GM12878 (cell line): ENCODE results near the gene DEFB124. TPM values are rescaled to one million over a fixed set of nuclear protein-coding genes. Genes with fewer than 3 reads are reported as not detected.

ENCODE experiments used
- ATAC-seq: fragments of 200-7000 bp; cut with Tn5 transposase; 3 replicates; pipeline ENCODE4 v1.9.1; 2020; ENCODE audit warnings: mild to moderate bottlenecking, moderate library complexity
- BruUV-seq: library from RNA; stranded (reverse); fragments of 400-500 nt; replicated peaks from 2 replicates; lab custom pipeline; 2021; lab: Mats Ljungman, UMichigan
- CTCF ChIA-PET: fragments of 300-600 bp; sonication (Branson Sonifier 250); formaldehyde crosslinking; extraction: SDS; loops from one replicate; lab custom pipeline; 2021; ENCODE audit warnings: inconsistent platforms; lab: Yijun Ruan, JAX
- POLR2A ChIA-PET: fragments of 350-600 bp; formaldehyde crosslinking; extraction: SDS; loops from one replicate; lab custom pipeline; 2021; ENCODE audit warnings: inconsistent platforms; lab: Charles Lee
- RAD21 ChIA-PET: fragments of 300-600 bp; sonication (Branson Sonifier 250); formaldehyde crosslinking; loops from one replicate; lab custom pipeline; 2023; ENCODE audit warnings: antibody characterized with exemption; ENCODE audit not compliant: unreplicated experiment; lab: Charles Lee
- SMC1A ChIA-PET: fragments of 300-600 bp; sonication (Branson Sonifier 250); formaldehyde crosslinking; loops from one replicate; lab custom pipeline; 2023; ENCODE audit not compliant: unreplicated experiment, uncharacterized antibody; lab: Charles Lee
- DNase-seq: peaks from one replicate; pipeline ENCODE4 v3.0.0-alpha.2; 2011; ENCODE audit warnings: low read depth, low spot score
- FAIRE-seq: peaks from 3 replicates; lab custom pipeline; 2011; peaks lifted over from hg19 to GRCh38; lab: Jason Lieb, UNC
- H2AFZ ChIP-seq: 2 replicates; pipeline ENCODE4 v1.6.0; 2011; ENCODE audit warnings: low read depth, low read length, control low read depth; ENCODE audit not compliant: control insufficient read depth
- H3K27ac ChIP-seq: 2 replicates; pipeline ENCODE4 v1.5.1; 2011; ENCODE audit warnings: control low read depth; ENCODE audit not compliant: control insufficient read depth, insufficient read depth
- H3K27me3 ChIP-seq, 2 experiments: replicated peaks in 1 of 2; 2 replicates each; pipeline versions ENCODE4 v1.6.0 to v1.6.1; 2011; ENCODE audit warnings: low read length in 1 of 2; ENCODE audit not compliant: control insufficient read depth in 2 of 2, insufficient read depth in 2 of 2
- H3K36me3 ChIP-seq, 2 experiments: 2 replicates each; pipeline ENCODE4 v1.5.1; 2011; ENCODE audit warnings: low read length in 1 of 2; ENCODE audit not compliant: control insufficient read depth in 2 of 2, insufficient read depth in 2 of 2
- H3K4me1 ChIP-seq: 2 replicates; pipeline ENCODE4 v1.6.1; 2011; ENCODE audit warnings: mild to moderate bottlenecking, low read length, moderate library complexity, mixed read lengths; ENCODE audit not compliant: control insufficient read depth, insufficient read depth
- H3K4me2 ChIP-seq: 2 replicates; pipeline ENCODE4 v1.6.0; 2011; ENCODE audit warnings: control low read depth; ENCODE audit not compliant: control insufficient read depth, insufficient read depth
- H3K4me3 ChIP-seq: fragments of 200-600 bp; sonication (generic); 2 replicates; pipeline ENCODE4 v1.5.1; 2016
- H3K79me2 ChIP-seq: 2 replicates; pipeline ENCODE4 v1.6.0; 2011; ENCODE audit warnings: low read length; ENCODE audit not compliant: control insufficient read depth, insufficient read depth
- H3K9ac ChIP-seq: 2 replicates; pipeline ENCODE4 v1.8.0; 2011; ENCODE audit warnings: low read length, control low read depth, mixed read lengths; ENCODE audit not compliant: control insufficient read depth, insufficient read depth
- H3K9me3 ChIP-seq: replicated peaks from 3 replicates; pipeline ENCODE4 v1.5.1; 2011; ENCODE audit warnings: mild to moderate bottlenecking, low read length; ENCODE audit not compliant: control insufficient read depth, insufficient read depth
- H4K20me1 ChIP-seq: 2 replicates; pipeline ENCODE4 v1.6.0; 2011; ENCODE audit not compliant: control insufficient read depth, insufficient read depth
- HCFC1 ChIP-seq: fragments of 150-350 bp; IDR thresholded peaks from 2 replicates; pipeline ENCODE4 v1.6.1; 2014; ENCODE audit warnings: low read length
- ZNF207 ChIP-seq: fragments of 450-650 bp; IDR thresholded peaks from 2 replicates; pipeline ENCODE4 v1.6.1; 2014; ENCODE audit warnings: antibody characterized with exemption, mild to moderate bottlenecking, borderline replicate concordance
- WGBS: methylation state at CpG from one replicate; pipeline ENCODE4 v1.1.6; 2016; ENCODE audit warnings: low lambda C conversion rate; ENCODE audit not compliant: insufficient replicate concordance, insufficient coverage; ENCODE audit errors: missing lambda C conversion rate; 5-methylcytosine and 5-hydroxymethylcytosine counted together
- in situ Hi-C: fragments of 300-500 bp; cut with MboI; formaldehyde crosslinking; loops from 9 replicates; pipeline ENCODE4 v1.14.3; 2018; ENCODE audit warnings: mixed read lengths
- intact Hi-C: fragments of 100-400 bp; cut with micrococcal nuclease; formaldehyde crosslinking; loops from one replicate; pipeline ENCODE4 v1.14.2; 2022; ENCODE audit not compliant: unreplicated experiment
- polyA plus RNA-seq, 11 experiments: library from polyadenylated mRNA; depleted of rRNA in 4 of 11; unstranded in 6 of 11; stranded (reverse) in 5 of 11; fragments of >200 nt; fragmentation: Nextera tagmentation in 4 of 11; fragmentation: Illumina TruSeq in 1 of 11; extraction: Ambion mirVana in 4 of 11; extraction: Trizol in 1 of 11; gene quantifications; 1 replicate in 1 of 11; 2 replicates in 10 of 11; pipeline versions ENCODE4 v1.2.1 to v1.2.3, GENCODE V29; 2011 to 2016; ENCODE audit warnings: inconsistent platforms in 2 of 11, missing spikeins in 2 of 11, low read depth in 1 of 11
- total RNA-seq, 4 experiments: library from RNA; depleted of rRNA in 3 of 4; stranded (reverse); fragments of >200 nt in 3 of 4; fragmentation: Illumina TruSeq in 1 of 4; extraction: Trizol in 1 of 4; gene quantifications; 2 replicates each; pipeline versions ENCODE4 v1.2.1 to v1.2.3, GENCODE V29; 2013 to 2021

The DEFB124 gene
- total and polyA plus RNA-seq, 10 of the 15 experiments (the other 5 are each of a cell fraction or from before 2014, with no cell fraction given) = not detected

GRCh38 chr20:31415653-31416052 lies 59.3 kb downstream of the DEFB124 start:
- no peak overlapping the region for H3K9ac ChIP-seq
- TF ChIP-seq ZNF207 = no peak
- no peak for TF ChIP-seq HCFC1
- no peaks in the 10 kb centered on the region for H3K9me3 ChIP-seq
- ChIA-PET RAD21 (no interaction called here), SMC1A (no interaction called here), CTCF (interaction anchor here (0.9 kb wide), 1 partner anchor 88 kb away, joined by 3 read pairs; no protein-coding TSS in a partner anchor), POLR2A (no interaction called here)
- H2AFZ ChIP-seq = no peak overlapping the region
- no peak overlapping the region for H3K4me2 ChIP-seq
- intact Hi-C loops (no loop called here), in situ Hi-C loops (no loop called here)
- no peaks in the 10 kb centered on the region for H3K4me1 ChIP-seq
- BruUV-seq = no TSS peak
- no peaks in the 10 kb centered on the region for H3K79me2 ChIP-seq
- H3K27me3 ChIP-seq = no peaks in the 10 kb centered on the region
- WGBS = 52% methylated on average over 2 of the region's 2 CpGs
- no peaks in the 10 kb centered on the region for H3K36me3 ChIP-seq
- H3K4me3 ChIP-seq = no peak overlapping the region
- ATAC-seq = no peak
- no peak for DNase-seq
- no peaks in the 10 kb centered on the region for H4K20me1 ChIP-seq
- FAIRE-seq = no peak
- H3K27ac ChIP-seq = no peak overlapping the region

Other genes starting within 250 kb of the DEFB124 start
Only the 7 nearest of the 11 such genes appear.
- gene DEFB118, start 106.5 kb downstream of the DEFB124 start, total RNA-seq (2014; rRNA removed) = not detected in 2 replicates
- not detected in 2 replicates for gene DEFB118, start 106.5 kb downstream of the DEFB124 start, total RNA-seq (2014; rRNA removed; fragmentation: Illumina TruSeq; extraction: Trizol)
- gene DEFB118, start 106.5 kb downstream of the DEFB124 start, total RNA-seq (2021) = not detected in 2 replicates
- not detected in 2 replicates for gene DEFB118, start 106.5 kb downstream of the DEFB124 start, polyA plus RNA-seq (2011; rRNA removed)
- not detected in 2 replicates for gene DEFB118, start 106.5 kb downstream of the DEFB124 start, polyA plus RNA-seq (2014; fragmentation: Illumina TruSeq; extraction: Trizol)
- not detected for gene DEFB118, start 106.5 kb downstream of the DEFB124 start, polyA plus RNA-seq (2014; fragmentation: Nextera tagmentation; extraction: Ambion mirVana)
- gene DEFB118, start 106.5 kb downstream of the DEFB124 start, polyA plus RNA-seq (2014; rRNA removed) = not detected in 2 replicates
- gene DEFB118, start 106.5 kb downstream of the DEFB124 start, polyA plus RNA-seq (2016; fragmentation: Nextera tagmentation; extraction: Ambion mirVana) = not detected
- gene DEFB119, start 84.5 kb downstream of the DEFB124 start, total RNA-seq (2014; rRNA removed) = not detected in 2 replicates
- not detected in 2 replicates for gene DEFB119, start 84.5 kb downstream of the DEFB124 start, total RNA-seq (2014; rRNA removed; fragmentation: Illumina TruSeq; extraction: Trizol)
- gene DEFB119, start 84.5 kb downstream of the DEFB124 start, total RNA-seq (2021) = not detected in 2 replicates
- gene DEFB119, start 84.5 kb downstream of the DEFB124 start, polyA plus RNA-seq (2011; rRNA removed) = not detected in 2 replicates
- gene DEFB119, start 84.5 kb downstream of the DEFB124 start, polyA plus RNA-seq (2014; fragmentation: Illumina TruSeq; extraction: Trizol) = not detected in 2 replicates
- not detected for gene DEFB119, start 84.5 kb downstream of the DEFB124 start, polyA plus RNA-seq (2014; fragmentation: Nextera tagmentation; extraction: Ambion mirVana)
- not detected in 2 replicates for gene DEFB119, start 84.5 kb downstream of the DEFB124 start, polyA plus RNA-seq (2014; rRNA removed)
- not detected for gene DEFB119, start 84.5 kb downstream of the DEFB124 start, polyA plus RNA-seq (2016; fragmentation: Nextera tagmentation; extraction: Ambion mirVana)
- gene DEFB121, start 68.9 kb downstream of the DEFB124 start, total RNA-seq (2014; rRNA removed) = not detected in 2 replicates
- gene DEFB121, start 68.9 kb downstream of the DEFB124 start, total RNA-seq (2014; rRNA removed; fragmentation: Illumina TruSeq; extraction: Trizol) = not detected in 2 replicates
- not detected in 2 replicates for gene DEFB121, start 68.9 kb downstream of the DEFB124 start, total RNA-seq (2021)
- gene DEFB121, start 68.9 kb downstream of the DEFB124 start, polyA plus RNA-seq (2011; rRNA removed) = not detected in 2 replicates
- not detected in 2 replicates for gene DEFB121, start 68.9 kb downstream of the DEFB124 start, polyA plus RNA-seq (2014; fragmentation: Illumina TruSeq; extraction: Trizol)
- not detected for gene DEFB121, start 68.9 kb downstream of the DEFB124 start, polyA plus RNA-seq (2014; fragmentation: Nextera tagmentation; extraction: Ambion mirVana)
- gene DEFB121, start 68.9 kb downstream of the DEFB124 start, polyA plus RNA-seq (2014; rRNA removed) = not detected in 2 replicates
- gene DEFB121, start 68.9 kb downstream of the DEFB124 start, polyA plus RNA-seq (2016; fragmentation: Nextera tagmentation; extraction: Ambion mirVana) = not detected
- gene DEFB123, start 34.5 kb downstream of the DEFB124 start, total RNA-seq (2014; rRNA removed) = not detected in 2 replicates
- not detected in 2 replicates for gene DEFB123, start 34.5 kb downstream of the DEFB124 start, total RNA-seq (2014; rRNA removed; fragmentation: Illumina TruSeq; extraction: Trizol)
- not detected in 2 replicates for gene DEFB123, start 34.5 kb downstream of the DEFB124 start, total RNA-seq (2021)
- not detected in 2 replicates for gene DEFB123, start 34.5 kb downstream of the DEFB124 start, polyA plus RNA-seq (2011; rRNA removed)
- gene DEFB123, start 34.5 kb downstream of the DEFB124 start, polyA plus RNA-seq (2014; fragmentation: Illumina TruSeq; extraction: Trizol) = not detected in 2 replicates
- not detected for gene DEFB123, start 34.5 kb downstream of the DEFB124 start, polyA plus RNA-seq (2014; fragmentation: Nextera tagmentation; extraction: Ambion mirVana)
- not detected in 2 replicates for gene DEFB123, start 34.5 kb downstream of the DEFB124 start, polyA plus RNA-seq (2014; rRNA removed)
- gene DEFB123, start 34.5 kb downstream of the DEFB124 start, polyA plus RNA-seq (2016; fragmentation: Nextera tagmentation; extraction: Ambion mirVana) = not detected
- not detected in 2 replicates for gene REM1, start 161 bp upstream of the DEFB124 start, total RNA-seq (2014; rRNA removed)
- not detected in 2 replicates for gene REM1, start 161 bp upstream of the DEFB124 start, total RNA-seq (2014; rRNA removed; fragmentation: Illumina TruSeq; extraction: Trizol)
- not detected in 2 replicates for gene REM1, start 161 bp upstream of the DEFB124 start, total RNA-seq (2021)
- not detected in 2 replicates for gene REM1, start 161 bp upstream of the DEFB124 start, polyA plus RNA-seq (2011; rRNA removed)
- not detected in 2 replicates for gene REM1, start 161 bp upstream of the DEFB124 start, polyA plus RNA-seq (2014; fragmentation: Illumina TruSeq; extraction: Trizol)
- not detected for gene REM1, start 161 bp upstream of the DEFB124 start, polyA plus RNA-seq (2014; fragmentation: Nextera tagmentation; extraction: Ambion mirVana)
- not detected in 2 replicates for gene REM1, start 161 bp upstream of the DEFB124 start, polyA plus RNA-seq (2014; rRNA removed)
- gene REM1, start 161 bp upstream of the DEFB124 start, polyA plus RNA-seq (2016; fragmentation: Nextera tagmentation; extraction: Ambion mirVana) = not detected
- gene HM13, start 39.3 kb upstream of the DEFB124 start, total RNA-seq (2014; rRNA removed) = 39.6 and 57.8 TPM in 2 replicates
- 59.2 and 62.5 TPM in 2 replicates for gene HM13, start 39.3 kb upstream of the DEFB124 start, total RNA-seq (2014; rRNA removed; fragmentation: Illumina TruSeq; extraction: Trizol)
- 106 and 123 TPM in 2 replicates for gene HM13, start 39.3 kb upstream of the DEFB124 start, total RNA-seq (2021)
- 48.7 and 89.4 TPM in 2 replicates for gene HM13, start 39.3 kb upstream of the DEFB124 start, polyA plus RNA-seq (2011; rRNA removed)
- 66.1 and 74.0 TPM in 2 replicates for gene HM13, start 39.3 kb upstream of the DEFB124 start, polyA plus RNA-seq (2014; fragmentation: Illumina TruSeq; extraction: Trizol)
- gene HM13, start 39.3 kb upstream of the DEFB124 start, polyA plus RNA-seq (2014; fragmentation: Nextera tagmentation; extraction: Ambion mirVana) = 10 to 100 TPM in 1 of 2 experiments, 1 to 10 TPM in 1; 4.8 to 17.5 TPM
- gene HM13, start 39.3 kb upstream of the DEFB124 start, polyA plus RNA-seq (2014; rRNA removed) = 95.2 and 98.5 TPM in 2 replicates
- 100 to 1,000 TPM; 177 to 185 TPM for gene HM13, start 39.3 kb upstream of the DEFB124 start, polyA plus RNA-seq (2016; fragmentation: Nextera tagmentation; extraction: Ambion mirVana)
- gene ID1, start 130.2 kb upstream of the DEFB124 start, total RNA-seq (2014; rRNA removed) = 0.38 and 0.56 TPM in 2 replicates
- 0.13 and 0.14 TPM in 2 replicates for gene ID1, start 130.2 kb upstream of the DEFB124 start, total RNA-seq (2014; rRNA removed; fragmentation: Illumina TruSeq; extraction: Trizol)
- gene ID1, start 130.2 kb upstream of the DEFB124 start, total RNA-seq (2021) = 0.49 and 1.0 TPM in 2 replicates
- 0.31 TPM in 1 of 2 replicates, not detected in the other for gene ID1, start 130.2 kb upstream of the DEFB124 start, polyA plus RNA-seq (2011; rRNA removed)
- gene ID1, start 130.2 kb upstream of the DEFB124 start, polyA plus RNA-seq (2014; fragmentation: Illumina TruSeq; extraction: Trizol) = not detected in 2 replicates
- gene ID1, start 130.2 kb upstream of the DEFB124 start, polyA plus RNA-seq (2014; fragmentation: Nextera tagmentation; extraction: Ambion mirVana) = under 1 TPM in 1 of 2 experiments, not detected in 1; 0.09 TPM
- 0.46 and 0.71 TPM in 2 replicates for gene ID1, start 130.2 kb upstream of the DEFB124 start, polyA plus RNA-seq (2014; rRNA removed)
- gene ID1, start 130.2 kb upstream of the DEFB124 start, polyA plus RNA-seq (2016; fragmentation: Nextera tagmentation; extraction: Ambion mirVana) = 1 to 10 TPM in 1 of 2 experiments, under 1 TPM in 1; 0.87 to 1.3 TPM